ENCODE measurements around the gene ULK4.

- no peak for TF ChIP-seq CTCF (IDR thresholded peaks at IDR 0.05)
- TF ChIP-seq POLR2AphosphoS5 (IDR thresholded peaks at IDR 0.05): no peak
These were observed 153.3 kb downstream of the ULK4 start for GRCh38 chr3:41808618-41809017.
